GM19372 (cell line): Measurements from ENCODE around the gene PTMS.
"Not testable (repeated sequence)": the region's sequence is repeated elsewhere in the genome, so short reads cannot be mapped to it uniquely, and the experiment has no call there.

Experiments used
- ATAC-seq: cut with Tn5 transposase; IDR thresholded peaks from one replicate; pipeline ENCODE4 v1.9.1; 2021; ENCODE audit warnings: mild to moderate bottlenecking, low read depth, moderate library complexity; ENCODE audit not compliant: unreplicated experiment

Gene PTMS

GRCh38 chr12:6765634-6766581 lies at the start of gene PTMS:
TSS of gene PTMS (plus strand) at chr12:6766363. CDS start at chr12:6766706, 343 bp downstream.
- ATAC-seq, result peak; percentile 14

GRCh38 chr12:6716874-6717437 lies 49.2 kb upstream of the PTMS start:
- no peak for ATAC-seq

DNA sequence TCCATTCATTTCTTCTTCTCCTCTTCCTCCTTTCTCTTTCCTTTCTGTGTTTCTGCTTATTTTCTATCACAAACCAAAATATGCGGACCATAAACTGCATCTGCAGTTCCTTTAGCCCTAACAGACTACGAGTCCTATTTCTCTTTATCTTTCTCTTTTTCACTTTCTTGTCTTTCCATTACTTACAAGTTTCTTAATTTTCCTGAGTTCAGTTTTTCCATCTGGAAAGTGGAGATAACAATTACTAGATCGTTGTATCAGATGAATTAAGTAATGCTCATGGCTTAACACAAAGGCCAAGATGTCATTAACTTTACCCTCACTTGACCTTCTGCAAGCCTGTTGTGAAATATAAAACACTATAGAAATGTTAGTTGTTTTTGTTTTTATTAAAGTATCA lies 43.3 kb upstream of the PTMS start:
- ATAC-seq, result no peak

- peak; percentile 92 for ATAC-seq
Observed at GRCh38 chr12:6723607-6724408, 42.4 kb upstream of the PTMS start, which contains the start of gene COPS7A. TSS of gene COPS7A (plus strand) at chr12:6724046. CDS start at chr12:6724657, 611 bp downstream.

DNA sequence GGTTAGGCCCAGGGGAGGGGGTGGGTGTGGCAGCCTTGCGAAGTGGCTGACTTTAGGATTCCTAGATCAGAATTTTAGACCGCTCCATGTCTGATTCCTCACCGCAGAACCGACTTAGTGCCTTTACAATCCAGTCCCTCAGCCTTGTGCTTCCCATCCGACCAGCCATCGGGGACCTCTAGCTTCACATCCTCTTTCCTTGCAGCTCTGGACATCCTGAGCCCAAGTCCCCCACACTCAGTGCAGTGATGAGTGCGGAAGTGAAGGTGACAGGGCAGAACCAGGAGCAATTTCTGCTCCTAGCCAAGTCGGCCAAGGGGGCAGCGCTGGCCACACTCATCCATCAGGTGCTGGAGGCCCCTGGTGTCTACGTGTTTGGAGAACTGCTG lies 41.8 kb upstream of the PTMS start:
- no peak for ATAC-seq

GRCh38 chr12:6725350-6725749 lies 40.8 kb upstream of the PTMS start:
- no peak for ATAC-seq

- ATAC-seq, result no peak
Observed at GRCh38 chr12:6729186-6729585, 37.0 kb upstream of the PTMS start.

DNA sequence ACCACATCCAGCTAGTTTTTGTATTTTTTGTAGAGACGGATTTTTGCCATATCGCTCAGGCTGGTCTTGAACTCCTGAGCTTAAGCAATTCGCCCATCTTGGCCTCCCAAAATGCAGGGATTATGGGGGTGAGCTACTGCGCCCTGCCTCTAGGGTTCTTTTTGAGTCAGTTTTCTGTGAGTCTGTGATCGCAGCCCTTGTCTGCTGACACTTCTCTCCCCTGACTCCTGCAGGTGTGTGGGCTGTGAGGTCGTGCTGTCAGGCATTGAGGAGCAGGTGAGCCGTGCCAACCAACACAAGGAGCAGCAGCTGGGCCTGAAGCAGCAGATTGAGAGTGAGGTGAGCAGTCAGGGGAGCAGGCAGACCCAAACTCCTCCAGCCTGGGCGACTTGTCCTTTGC lies 36.0 kb upstream of the PTMS start:
- ATAC-seq, result no peak

DNA sequence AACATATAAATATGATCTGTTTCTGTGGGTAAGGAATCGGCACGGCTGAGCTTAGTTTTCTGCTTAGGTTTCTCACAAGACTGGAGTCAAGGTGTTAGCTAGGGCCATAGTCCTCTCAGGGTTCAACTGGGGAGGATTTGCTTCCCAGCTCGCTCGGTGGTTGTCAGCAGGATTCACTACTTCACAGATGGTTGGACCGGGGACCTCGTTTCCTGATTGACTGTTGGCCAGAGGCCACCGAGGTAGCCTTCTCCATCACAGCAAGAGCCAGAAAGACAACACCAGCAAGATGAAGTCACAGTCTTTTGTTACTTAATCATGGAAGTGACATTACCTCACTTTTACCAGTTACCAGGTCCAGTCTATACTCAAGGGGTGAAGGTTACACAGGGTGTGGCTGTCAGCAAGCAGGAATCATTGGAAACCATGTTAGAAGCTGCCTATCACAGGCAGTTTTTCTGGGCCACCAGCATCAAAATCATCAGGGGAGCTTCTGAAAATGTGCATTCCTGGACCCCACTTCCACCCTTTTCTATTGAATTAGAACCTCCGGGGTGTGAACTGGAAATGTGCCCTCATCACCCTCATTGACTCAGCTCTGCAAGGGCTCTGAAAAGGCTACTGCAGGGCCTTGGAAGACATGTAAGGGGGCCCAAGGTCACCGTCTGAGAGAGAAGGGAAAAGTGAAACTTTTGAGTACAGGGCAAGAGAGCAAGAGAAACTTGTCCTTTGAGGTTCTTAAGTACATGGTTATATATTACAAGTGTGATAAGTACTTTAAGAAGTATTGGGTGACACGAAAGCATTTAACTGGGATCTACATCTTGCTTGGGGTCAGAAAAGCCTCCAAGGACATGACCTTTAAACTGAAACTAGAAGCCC lies 31.4 kb upstream of the PTMS start:
- no peak for ATAC-seq

DNA sequence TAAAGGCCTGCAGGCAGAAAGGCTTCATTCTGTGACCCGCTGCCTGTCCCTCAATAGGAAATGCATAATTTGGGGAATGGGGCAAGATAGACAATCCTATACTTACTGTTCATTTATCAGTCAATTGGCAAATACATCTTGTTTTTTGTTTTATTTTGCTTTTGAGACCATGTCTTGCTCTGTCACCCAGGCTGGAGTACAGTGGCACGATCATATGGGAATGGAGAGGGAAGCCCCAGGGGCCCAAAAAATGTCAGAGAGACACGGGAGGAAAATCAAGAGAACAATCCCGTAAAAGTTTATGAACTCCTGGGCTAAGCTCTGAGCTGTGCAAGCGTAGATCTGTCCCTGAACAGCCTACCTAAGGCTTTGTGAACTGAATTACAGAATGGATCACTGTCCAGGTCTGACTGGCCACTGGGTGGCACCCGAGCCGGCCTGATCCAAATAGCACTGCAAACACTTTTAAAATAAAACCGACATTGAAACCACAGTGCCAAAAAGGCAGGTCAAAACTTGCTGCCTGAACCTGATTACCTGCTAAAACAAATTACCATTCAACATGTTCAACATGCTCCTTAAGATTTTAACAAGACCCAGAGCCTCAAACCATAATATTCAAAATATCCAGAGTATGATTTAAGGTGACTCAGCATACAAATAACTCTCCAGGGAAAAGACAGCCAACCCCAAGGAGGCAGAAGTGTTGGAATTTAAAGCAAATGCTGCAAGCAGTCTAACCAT lies 30.5 kb upstream of the PTMS start:
- no peak for ATAC-seq

GRCh38 chr12:6736754-6737153 lies 29.4 kb upstream of the PTMS start:
- ATAC-seq, result no peak

DNA sequence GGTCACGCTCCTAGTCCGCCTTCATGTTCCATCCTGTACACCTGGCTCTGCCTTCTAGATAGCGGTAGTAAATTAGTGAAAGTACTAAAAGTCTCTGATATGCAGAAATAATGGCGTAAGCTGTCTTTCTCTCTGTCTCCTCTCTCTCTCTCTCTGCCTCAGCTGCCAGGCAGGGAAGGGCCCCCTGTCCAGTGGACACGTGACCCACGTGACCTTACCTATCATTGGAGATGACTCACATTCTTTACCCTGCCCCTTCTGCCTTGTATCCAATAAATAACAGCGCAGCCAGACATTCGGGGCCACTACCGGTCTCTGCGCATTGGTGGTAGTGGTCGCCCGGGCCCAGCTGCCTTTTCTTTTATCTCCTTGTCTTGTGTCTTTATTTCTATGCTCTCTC lies 24.1 kb upstream of the PTMS start:
- not testable (repeated sequence) for ATAC-seq

GRCh38 chr12:6742834-6743233 lies 23.3 kb upstream of the PTMS start:
- ATAC-seq, result no peak

GRCh38 chr12:6743300-6743699 lies 22.9 kb upstream of the PTMS start:
- not testable (repeated sequence) for ATAC-seq

DNA sequence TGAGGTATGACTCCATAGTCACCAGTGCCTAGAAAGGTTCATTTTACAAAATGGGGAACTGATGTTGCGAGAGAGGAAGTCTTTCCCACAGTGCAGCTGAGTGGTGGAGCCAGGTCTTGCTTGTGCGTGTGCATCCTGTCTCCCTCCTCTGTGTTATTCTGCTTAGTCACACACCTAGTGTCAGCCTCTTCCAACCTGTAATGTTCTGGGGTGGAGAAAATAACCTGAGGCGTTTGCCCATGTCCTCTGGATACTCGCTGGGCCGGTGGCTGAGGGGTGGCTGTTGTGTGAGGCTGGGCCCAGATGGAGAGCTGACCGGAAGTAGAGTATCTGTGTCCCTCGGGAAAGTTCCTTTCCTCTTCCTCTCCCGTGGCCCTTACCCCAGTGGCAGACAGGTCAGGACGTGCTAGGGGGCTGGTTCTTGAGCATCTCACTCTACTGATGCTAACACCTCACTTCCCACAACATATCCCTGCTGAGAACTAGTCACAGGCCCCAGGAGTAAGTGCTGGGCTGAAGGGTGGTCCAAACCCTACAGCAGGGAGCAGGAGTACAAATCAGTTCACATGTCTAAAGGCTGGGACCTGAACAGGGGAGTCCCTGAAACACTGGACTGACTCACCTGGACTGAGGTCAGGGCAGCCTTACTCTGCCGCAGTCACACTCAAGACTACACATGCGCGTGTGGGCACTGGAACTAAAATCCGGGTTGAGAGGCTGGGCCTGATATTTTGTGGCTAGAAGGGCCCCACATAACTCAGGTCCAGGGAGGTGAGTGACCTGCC lies 20.2 kb upstream of the PTMS start:
- ATAC-seq, result no peak

DNA sequence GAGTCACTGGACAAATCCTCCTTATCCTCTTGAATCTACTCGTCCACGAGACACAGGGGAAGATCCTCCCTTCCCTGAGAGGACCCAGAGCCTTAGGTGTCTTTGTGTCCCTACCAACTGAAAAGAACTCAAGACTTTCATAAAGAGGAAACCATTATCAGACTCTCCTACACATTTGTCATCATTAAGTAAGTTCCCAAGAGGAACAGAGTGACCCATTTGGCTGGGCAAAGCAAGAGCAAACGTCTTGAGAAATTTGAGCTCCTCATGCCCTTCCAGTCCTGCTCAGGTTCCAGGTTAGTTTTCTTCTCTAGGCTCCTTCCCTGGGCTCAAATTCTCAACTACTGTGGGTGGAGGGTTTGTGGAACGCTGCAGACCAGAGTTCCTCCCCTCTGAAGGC lies 18.9 kb upstream of the PTMS start:
- no peak for ATAC-seq

- no peak for ATAC-seq
Observed at GRCh38 chr12:6748761-6749160, 17.4 kb upstream of the PTMS start.

DNA sequence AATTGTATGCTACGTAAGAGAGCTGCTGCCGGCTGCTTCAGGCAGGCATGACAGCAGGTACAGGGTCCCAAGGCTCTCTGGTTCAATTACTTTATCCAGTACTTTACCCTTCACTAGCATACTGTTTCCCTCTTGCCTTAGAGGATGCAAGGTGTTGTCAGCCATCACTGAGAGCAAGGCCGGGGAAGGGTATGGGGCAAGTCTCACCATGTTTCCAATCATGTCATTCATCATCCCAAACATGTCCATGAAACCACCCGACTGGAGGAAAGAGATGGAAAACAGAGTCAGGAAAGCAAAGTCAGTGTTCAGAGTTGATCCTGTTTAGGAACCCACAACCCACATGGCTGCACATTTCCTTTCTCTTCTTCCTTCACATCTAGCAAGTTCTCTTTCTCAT lies 15.7 kb upstream of the PTMS start:
- ATAC-seq, result no peak

DNA sequence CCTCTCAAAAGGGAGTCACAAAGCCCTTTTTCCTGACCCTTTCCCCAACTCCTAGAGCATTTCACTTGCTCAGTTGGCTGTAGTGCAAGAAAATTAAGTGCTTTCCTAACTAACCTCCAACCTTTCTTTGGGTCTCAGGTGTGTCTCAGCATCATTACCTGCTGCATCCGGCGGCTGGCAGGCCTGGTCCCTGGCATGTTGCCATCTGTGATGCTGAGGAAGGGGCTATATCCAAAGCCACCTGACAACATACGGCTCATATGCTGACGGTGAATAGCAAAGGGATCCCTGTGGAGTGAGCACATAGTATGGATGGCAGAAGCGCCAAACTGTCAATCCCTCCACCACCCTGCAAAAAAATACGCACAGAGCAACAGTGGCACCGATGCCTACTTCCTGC lies 14.4 kb upstream of the PTMS start:
- ATAC-seq, result no peak
